Breast epithelium (tissue), 3 donors: ENCODE measurements around the gene NUCB2.

Experiments
- POLR2A ChIP-seq: fragments of 450-650 bp; IDR thresholded peaks from one replicate; pipeline ENCODE4 v1.6.1; 2016; ENCODE audit warnings: antibody characterized with exemption, mild to moderate bottlenecking, moderate library complexity
- TF ChIP-seq, protein P1 (sequence below), 3 donors: fragments of 450-650 bp; IDR thresholded peaks; one replicate each; pipeline ENCODE4 v1.5.1; 2016 to 2017; ENCODE audit warnings: antibody characterized with exemption in 3 of 3, mild to moderate bottlenecking in 3 of 3, moderate library complexity in 3 of 3

DNA sequence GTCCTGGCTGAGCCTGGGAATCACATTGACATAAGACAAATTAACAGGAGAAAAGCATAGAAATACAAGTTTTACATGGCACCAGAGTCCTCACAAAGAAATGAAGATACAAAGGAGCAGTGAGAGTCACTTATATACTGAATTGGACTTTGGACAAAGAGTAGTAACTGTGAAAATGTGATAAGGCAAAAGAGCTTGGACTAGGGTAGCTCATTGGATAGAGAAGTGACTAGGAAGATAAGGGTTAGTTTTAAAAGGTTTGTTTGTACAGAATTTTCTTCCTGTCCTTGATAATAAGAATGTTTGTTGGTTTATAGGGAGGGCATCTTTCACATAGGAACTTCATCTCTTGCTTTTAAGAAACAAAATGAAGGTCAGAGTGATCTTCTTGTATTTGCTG, 17.9 kb upstream of the NUCB2 start:
- TF ChIP-seq, protein P1, sequence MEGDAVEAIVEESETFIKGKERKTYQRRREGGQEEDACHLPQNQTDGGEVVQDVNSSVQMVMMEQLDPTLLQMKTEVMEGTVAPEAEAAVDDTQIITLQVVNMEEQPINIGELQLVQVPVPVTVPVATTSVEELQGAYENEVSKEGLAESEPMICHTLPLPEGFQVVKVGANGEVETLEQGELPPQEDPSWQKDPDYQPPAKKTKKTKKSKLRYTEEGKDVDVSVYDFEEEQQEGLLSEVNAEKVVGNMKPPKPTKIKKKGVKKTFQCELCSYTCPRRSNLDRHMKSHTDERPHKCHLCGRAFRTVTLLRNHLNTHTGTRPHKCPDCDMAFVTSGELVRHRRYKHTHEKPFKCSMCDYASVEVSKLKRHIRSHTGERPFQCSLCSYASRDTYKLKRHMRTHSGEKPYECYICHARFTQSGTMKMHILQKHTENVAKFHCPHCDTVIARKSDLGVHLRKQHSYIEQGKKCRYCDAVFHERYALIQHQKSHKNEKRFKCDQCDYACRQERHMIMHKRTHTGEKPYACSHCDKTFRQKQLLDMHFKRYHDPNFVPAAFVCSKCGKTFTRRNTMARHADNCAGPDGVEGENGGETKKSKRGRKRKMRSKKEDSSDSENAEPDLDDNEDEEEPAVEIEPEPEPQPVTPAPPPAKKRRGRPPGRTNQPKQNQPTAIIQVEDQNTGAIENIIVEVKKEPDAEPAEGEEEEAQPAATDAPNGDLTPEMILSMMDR (IDR thresholded peaks at IDR 0.05) = no peak
- no peak for TF ChIP-seq POLR2A
